ENCODE measurements around the gene CCM2L.
A peak's percentile ranks its signal among the peaks of the same experiment; 100 is the strongest.
"Not testable (repeated sequence)": the region's sequence is repeated elsewhere in the genome, so short reads cannot be mapped to it uniquely, and the experiment has no call there.

Gene CCM2L

DNA sequence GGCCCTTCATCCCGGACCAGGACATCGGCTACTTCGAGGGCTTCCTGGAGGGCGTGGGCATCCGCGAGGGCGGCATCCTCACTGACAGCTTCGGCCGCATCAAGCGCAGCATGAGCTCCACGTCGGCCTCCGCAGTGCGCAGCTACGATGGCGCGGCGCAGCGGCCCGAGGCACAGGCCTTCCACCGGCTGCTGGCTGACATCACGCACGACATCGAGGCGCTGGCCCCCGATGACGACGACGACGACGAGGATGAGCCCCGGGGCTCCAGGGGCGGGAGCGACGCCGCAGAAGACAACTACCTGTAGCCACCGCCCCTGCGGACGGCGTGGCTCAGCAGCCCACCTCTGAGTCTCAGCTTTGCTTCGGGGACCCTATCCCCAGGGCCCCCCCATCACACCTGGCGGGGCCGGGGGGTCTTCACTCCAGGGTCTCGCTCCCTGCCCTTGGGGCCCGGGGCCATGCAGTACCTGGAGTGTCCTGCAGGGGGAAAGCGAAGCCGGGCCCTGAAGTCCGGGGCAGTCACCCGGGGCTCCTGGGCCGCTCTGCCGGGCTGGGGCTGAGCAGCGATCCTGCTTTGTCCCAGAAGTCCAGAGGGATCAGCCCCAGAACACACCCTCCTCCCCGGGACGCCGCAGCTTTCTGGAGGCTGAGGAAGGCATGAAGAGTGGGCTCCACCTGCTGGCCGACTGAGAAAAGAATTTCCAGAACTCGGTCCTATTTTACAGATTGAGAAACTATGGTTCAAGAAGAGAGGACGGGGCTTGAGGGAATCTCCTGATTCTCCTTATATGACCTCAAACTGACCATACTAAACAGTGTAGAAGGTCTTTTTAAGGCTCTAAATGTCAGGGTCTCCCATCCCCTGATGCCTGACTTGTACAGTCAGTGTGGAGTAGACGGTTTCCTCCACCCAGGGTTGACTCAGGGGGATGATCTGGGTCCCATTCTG, 21.0 kb downstream of the CCM2L start:
- DNase-seq (ENCODE audit: low spot score), result peak; percentile 92

DNA sequence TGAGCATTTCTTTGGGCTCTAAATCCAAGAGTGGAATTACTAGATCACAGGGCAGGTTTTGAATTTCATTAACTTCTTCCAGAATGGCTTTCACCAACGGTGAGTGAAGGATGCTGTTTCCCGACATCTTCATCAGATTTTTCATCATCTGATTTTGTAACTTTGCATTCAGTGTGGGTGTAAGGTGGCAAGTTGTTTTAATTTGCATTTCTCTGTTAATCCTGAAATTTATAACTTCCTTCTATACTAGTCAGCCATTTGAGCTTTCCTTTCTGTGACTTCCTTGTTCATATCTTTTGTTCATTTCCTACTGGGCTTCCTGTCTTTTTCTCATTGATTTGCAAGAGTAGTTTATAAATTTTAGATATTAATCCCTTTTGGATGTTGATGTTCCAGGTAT, 23.1 kb downstream of the CCM2L start:
- no peak for DNase-seq (ENCODE audit: low spot score)

DNA sequence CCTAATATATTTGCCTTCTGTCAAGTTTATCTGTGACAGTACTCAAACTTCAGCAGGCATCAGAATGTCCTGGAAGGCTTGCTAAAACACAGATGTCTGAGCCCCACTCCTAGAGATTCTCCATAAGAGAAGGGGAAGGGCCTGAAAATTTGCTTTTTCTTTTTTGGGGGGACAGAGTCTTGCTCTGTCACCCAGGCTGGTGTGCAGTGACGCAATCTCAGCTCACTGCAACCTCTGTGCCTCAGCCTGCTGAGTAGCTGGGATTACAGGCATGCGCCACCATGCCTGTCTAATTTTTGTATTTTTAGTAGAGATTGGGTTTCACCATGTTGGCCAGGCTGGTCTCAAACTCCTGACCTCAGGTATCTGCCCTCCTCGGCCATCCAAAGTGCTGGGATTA, 23.5 kb downstream of the CCM2L start:
- not testable (repeated sequence) for DNase-seq (ENCODE audit: low spot score)

DNA sequence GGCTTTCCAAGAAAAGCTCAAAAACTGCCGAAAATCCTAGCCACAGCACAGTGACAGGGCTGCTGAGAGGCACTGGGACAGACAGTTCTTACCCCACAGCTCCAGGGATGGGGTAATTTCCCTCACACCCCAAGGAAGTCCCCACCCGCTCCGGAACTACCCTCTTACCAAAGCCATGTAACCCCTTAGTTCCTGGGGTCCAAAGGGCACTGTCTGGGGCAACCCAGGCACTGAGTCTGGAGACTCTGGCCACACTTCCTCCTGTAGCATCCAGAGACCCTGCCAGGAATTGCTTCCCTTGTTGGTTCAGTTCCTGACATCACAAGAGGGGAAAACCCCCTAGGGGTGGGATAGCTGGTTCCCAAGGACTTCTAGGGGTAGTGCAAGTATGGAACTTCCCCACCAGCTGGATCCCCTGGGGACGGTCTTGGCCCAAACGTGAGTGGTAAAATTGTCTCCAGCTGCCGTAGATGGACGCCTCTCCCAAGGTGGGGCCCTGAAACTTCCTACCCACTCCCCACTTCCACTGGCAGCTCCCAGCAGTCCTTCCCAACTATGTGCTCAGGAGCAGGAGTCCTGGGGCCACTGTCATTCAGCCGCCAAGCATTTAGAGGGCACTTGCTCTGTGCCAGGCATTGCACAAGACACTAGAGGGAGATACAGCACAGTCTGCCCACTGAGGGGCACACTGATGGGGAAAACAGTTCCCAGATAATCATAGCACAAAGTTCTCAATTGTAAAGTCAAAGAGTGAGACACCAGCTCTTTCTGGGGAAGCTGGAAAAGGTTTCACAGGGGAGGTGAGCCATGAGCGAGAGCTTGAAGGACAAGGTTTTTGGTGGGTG, 24.6 kb downstream of the CCM2L start:
- DNase-seq (ENCODE audit: low spot score), result no peak

DNA sequence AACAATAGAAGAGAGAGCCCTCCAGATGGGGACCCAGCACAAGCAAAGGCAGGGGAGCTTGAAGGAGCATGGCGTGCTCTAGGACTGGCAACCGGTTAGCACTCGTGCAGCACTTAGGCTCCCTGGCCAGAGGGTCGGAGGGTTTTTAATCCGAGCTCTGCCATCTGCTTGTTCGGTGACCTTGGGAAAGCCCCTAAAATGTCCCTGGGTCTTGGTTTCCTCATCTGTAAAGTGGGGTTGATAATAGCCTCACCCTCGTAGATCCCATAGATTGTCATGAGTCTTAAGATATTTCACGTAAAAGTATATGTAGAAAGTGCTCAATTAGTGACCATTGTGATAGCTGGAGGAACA, 25.2 kb downstream of the CCM2L start:
- DNase-seq (ENCODE audit: low spot score), result no peak

DNA sequence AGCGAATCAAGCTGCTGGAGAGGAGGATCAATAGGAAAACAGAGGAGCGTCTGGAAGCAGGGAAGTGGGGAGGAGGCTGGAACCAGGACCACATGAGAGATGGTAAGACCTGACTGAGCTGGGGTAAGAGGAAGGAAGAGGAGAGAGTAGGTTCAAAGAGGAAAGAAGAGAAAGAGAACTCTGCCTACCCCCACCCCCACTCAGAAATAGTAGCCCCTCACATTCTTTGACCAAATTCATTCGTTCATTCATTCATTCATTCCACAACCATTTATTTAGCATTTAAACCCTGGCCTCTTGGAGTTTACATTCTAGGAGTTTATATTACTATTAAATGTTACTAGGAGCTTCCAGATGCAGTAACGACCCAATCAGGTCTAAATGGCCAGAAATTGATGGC, 26.0 kb downstream of the CCM2L start:
- DNase-seq (ENCODE audit: low spot score), result no peak

DNA sequence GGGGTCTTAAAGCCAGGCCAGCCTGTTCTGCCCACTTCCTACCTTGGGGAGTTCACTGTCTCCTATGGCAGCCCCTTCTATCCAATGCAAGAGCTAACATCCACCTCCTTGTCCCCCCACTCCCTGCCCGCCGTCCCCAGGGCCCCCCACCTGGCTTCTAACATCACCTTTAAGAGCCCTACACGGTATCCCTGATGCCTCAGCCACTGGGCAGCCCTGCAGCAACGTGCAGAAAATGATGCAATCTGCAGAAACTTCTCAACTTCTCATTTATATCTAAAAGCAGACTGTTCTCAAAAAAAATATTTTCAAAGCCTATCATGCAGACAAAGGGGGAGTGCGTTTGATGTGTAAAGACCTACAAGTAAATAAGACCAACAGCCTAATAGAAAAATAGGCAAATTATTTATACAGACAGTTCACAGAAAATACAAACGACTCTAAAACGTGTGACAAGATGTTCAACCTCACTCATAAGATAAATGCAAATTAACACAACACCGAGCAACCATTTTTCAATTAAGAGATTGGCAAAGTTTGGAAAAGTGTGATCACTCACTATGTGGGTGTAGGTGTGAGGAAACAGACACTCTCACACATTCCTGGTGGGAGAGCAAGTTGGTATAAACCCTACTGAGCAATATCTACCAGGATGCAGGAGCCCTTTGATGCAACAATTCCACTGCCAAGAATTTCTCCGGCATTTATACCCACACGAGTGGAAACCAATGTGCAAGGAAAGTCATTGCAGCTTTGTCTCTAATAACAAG, 26.7 kb downstream of the CCM2L start:
- no peak for DNase-seq (ENCODE audit: low spot score)

DNA sequence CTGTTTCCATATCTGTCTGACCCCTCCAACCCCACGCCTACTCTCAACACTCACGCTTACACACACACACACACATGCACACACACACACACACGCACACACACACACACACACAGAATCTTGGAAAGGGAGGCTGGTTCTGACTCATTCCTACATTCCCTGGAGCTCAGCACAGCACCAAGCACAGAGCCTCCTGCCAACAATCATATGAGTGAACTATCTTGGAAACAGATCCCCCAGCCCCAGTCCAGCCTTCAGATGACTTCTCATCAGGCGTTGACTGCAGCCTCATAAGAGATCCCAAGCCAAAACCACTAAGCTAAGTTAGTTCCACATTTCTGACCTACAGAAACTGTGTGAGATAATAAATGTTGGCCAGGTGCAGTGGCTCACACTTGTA, 27.7 kb downstream of the CCM2L start:
- no peak for DNase-seq (ENCODE audit: low spot score)

DNA sequence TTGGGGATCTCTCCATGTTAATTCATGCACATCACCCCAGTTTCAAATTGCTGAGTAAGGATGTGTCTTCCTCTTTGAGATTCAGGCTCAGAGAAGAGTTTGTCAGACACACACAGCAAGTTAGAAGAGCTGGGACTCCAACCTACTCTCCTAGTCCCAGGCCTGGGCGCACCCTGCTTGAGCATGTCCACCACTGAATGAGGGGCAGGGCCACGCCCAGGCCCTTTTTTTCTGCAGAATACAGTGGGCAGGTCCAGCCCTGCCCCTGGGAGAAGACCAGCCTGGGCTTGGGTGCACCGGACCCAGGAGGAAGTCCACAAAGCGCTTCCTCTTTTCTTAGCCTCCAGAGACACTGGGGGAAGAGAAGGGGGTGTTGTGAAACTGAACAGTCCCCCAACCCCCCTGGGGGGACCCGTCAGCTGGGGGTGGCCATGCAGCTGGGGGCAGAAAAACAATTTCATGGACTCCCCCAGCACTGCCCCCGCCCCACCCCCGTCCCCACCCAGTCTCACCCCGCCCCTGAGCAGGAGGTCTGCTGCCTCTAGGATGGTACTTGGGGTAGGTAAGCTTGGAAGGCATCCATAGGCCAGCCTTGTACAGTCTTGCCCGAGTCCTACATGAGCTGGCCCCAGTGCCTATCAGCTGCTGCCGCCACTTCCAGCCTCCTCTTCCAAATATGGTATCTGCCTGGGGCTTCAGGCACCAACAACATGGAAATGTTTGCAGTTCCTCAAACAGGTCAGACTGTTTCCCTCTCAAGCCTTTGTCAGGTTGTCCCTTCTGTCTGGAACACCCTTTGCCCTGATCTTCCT, 30.1 kb downstream of the CCM2L start:
- no peak for DNase-seq (ENCODE audit: low spot score)

DNA sequence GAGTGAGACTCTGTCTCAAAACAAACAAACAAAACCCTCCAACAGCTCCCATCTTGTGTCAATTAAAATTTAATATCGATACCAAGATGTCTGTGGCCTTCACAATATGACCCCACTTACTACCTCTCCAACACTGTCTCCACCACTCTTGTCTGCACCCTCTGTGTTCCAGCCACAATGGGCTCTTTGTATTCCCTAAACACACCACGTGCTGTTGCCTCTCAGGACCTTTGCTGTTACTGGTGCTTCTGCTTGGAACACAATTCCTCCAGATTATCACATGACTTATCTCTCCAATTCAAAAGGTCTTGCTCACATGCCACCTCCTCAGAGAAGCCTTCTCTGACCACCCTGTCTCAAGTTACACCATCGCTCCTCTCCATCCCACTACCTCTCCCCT, 35.8 kb downstream of the CCM2L start:
- DNase-seq (ENCODE audit: low spot score), result no peak

DNA sequence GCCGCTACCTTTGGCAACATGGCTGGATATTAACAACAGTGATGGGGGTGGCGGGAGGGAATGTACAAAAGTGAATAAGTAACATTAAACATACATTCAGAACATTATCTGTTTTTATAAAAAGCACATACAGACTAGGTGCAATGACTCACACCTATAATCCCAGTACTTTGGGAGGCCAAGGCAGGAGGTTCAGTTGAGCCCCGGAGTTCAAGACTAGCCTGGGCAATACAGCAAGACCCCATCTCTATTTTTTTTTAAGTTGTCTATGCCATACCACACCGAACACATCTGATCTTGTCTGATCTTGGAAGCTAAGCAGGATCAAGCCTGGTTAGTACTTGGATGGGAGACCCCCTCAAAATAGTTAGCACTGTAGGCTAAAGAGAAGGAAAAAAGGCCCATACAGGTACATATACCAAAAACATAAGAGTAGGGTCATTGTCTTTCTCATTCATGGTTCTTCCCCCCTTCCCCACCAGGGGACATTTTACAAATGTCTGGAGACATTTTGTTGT, 40.1 kb downstream of the CCM2L start:
- DNase-seq (ENCODE audit: low spot score), result no peak

DNA sequence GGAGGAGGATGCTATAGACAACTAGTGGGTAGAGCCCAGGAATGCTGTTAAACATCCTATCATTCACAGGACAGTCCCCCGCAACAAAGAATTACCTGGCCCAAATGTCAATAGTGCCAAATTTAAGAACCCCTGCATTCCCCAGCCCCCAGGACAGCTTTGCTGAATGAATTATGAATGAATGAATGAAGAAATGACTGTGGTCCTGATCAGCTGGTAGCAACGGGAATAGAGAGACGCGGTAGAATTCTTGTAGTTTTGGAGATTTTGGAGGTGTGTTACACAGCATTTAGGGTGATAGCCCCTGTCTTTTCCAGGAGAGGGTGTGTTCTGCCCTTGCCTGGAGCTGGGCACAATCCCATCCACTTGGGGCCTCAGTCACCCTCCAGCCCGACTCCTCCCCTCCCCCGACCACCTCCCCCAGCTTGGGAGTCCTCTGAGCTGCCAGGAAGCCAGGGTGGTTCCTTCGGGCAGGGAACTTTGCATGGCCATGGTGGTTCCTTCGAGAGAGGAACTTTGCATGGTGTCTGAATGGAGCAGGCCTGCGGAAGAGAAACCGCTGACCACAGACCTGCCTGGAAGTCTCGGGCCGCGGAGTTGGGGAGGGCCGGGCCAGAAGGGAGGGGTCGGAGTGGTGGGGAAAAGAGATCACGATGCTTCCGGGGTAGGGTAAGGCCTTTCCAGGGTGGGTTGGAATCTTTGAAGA, 40.8 kb downstream of the CCM2L start:
- DNase-seq (ENCODE audit: low spot score), result no peak

DNA sequence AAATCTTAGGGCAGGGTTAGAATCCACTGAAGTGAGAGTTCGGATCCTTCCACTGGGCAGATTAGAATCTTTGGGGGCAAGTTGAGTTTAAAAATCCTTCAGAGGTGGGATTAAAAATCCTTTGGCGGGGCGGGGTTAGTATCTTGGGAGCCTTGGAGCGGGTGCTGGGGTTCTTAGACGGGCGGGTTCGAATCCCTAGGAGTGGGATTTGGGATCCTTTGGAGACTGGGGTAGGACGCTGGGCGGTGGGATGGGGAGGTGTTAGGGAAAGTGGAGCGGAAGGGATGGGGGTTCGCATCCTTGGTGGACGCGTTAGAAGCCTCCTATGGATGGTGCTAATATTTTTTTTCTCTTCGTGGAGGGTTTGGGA, 41.5 kb downstream of the CCM2L start:
- DNase-seq (ENCODE audit: low spot score), result no peak

DNA sequence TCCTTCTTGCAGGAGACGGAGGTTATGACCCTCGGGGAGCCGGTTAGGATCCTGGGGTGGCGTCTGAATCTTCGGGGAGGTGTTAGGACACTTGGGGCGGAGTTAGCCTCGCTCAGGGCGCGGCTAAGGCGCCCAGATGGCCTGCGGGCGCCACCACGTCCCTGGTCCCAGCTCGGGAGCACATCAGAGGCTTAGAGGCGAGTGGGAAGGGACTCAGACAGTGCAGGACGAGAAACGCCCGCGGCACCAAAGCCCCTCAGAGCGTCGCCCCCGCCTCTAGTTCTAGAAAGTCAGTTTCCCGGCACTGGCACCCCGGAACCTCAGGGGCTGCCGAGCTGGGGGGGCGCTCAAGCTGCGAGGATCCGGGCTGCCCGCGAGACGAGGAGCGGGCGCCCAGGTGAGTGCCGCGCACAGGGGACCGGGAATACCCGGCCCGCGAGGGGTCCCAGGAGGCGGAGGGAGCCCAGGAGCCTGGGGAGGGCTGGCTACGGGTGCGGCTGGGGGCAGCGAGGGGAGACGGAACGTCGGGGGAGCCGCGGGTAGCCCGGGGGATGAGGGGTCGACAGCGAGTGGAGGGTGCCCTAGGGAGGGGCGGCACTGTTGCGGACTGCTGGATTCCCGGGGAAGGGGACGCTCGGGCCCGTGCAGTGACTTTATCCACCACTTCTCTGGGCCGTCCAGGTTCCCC, 42.0 kb downstream of the CCM2L start, which contains the start of gene HCK:
Gene HCK (plus strand): TSS at position 153 of the 688 bp plus-strand sequence.
- peak; percentile 45 for DNase-seq (ENCODE audit: low spot score)

DNA sequence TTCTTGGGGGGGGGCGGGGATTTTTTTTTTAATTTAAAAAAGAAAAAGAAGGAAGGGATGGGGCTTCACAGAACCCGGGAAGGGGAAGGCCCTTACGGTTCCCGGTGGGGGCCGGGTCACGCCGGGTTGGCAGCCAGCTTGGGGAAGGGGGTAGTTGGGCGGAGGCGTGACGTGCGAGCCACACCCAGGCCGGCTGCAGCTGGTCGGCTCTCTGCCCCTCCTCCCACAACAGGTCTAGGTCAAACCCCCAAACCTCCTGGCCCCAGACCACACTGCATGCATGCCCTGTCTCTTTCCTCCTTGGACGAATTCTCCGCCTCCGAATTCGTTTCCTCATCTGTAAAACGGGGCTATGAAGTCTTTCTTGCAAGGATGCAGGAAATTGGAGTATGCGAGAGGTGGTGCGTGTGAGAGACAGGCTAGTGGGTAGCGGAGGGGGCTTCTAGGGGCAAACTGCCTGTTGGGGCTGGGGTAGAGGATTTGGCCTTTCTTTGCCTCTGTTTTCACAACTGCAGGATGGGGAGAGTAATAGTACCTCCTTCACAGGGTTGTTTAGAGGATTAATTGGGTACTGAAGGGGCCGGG, 42.6 kb downstream of the CCM2L start:
- no peak for DNase-seq (ENCODE audit: low spot score)

DNA sequence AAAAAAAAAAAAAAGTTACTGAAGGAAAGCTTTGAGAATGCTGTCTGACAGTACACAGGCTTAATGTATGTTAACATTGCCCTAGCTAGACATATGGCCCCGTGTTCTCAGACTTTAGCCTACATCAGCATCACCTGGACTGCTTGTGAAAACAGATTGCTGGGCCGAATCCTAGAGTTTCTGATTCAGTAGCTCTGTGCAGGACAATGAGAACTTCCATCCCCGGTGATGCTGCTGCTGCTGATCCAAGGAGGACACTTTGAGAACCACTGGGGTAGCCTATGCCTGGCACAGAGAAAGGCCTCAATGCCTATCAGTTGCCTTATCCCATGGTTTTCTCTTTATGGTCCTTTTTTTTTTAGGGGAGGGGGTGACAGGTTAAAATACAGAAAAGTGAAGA, 43.4 kb downstream of the CCM2L start:
- no peak for DNase-seq (ENCODE audit: low spot score)

DNA sequence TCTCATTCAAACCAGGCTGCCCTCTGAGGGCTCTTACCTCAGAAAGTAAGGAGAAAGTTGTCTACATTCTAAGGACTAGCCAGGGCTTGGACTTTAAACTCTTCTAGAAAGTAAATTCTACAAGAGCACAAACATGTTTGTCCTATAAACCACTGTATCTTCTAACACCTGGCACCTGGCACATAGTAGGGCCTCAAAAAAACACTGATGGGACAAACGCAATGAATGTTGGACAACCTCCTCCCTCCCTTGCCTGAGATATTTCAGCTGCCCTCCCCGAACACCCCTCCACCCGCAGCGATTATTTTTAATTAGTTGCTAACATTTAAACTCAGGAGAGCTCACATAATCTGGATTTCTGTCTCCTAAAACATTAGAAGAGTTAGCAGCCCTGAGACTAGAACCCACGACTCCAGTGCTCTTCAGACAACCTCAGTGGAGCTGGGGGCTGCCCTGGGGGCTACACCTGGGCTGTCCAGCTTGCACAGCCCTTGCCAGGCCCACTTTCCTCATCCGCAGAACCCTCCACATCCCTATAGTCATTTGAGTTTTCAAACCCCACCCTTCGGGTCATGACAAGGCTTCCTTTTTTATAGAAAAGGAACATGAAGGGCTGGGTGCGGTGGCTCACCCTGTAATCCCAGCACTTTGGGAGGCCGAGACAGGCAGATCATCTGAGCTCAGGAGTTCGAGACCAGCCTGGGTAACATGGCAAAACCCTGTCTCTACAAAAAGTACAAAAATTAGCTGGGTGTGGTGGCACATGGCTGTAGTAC, 46.7 kb downstream of the CCM2L start:
- no peak for DNase-seq (ENCODE audit: low spot score)

DNA sequence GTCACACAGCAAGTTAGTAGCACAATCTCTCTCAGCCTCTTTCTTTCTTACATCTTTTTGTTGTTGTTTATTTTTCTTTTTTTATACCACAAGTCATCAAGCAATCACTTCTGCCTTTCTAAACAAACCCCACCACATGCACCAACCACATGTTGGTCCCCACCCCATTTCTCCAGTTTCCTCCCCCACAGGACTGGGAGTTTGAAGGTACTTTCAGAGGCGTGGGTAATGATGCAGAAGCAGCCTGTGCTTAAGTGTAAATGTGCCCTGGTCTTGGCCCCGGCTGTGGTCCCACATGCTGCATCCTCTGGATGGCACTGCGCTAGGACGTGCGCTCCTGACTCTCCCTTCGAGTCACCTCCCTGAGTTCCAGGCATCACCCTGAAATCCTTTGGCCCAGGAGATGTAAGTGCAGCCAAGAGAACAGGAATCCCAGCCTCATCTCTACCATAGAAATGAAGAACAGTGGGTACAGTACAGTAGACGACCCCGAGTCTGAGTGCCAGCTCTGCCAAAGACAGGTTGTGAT, 47.5 kb downstream of the CCM2L start:
- no peak for DNase-seq (ENCODE audit: low spot score)

DNA sequence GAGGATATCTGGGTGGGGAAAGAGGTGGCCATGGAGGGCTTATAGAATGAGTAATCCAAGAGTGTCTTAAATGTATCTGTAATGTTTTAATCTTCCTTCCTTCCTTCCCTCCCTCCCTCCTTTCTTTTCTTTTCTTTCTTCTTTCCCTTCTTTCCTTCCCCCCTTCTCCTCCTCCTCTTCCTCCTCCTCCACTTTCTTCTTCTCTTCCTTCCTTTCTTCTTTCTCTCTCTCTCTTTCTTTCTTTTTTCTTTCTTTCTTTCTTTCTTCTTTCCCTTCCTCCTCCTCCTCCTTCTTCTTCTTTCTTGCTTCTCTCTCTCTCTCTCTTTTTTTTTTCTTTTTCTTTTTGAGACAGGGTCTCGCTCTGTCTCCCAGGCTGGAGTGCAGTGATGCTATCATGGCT, 49.0 kb downstream of the CCM2L start:
- DNase-seq (ENCODE audit: low spot score), result no peak
